ENCODE data around the gene FCRL1. TPM values are rescaled to one million over a fixed set of nuclear protein-coding genes. Genes with fewer than 3 reads are reported as not detected.

FCRL1 gene
- total RNA-seq, 4 donors from 2014 or later, result 1.2 TPM; not detected in 3

DNA sequence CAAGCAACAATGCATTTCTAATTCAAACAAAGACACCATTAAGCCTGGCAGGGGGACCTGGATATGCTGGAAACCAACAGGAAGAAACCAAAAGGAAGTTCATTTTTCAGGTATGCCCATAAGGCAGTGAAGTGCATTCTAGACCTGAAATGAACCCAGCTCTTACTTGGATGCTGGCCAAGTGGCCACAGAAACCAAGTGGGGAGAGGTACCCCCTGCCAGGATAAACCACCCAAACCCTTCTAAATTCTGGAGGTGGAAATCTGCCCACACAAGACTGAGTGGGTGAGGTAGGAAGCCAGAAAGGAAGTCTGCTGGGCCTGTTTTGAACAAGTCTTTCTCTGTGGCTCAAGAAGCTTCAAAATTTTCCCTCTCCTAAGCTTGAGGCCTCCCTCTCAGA, 19.0 kb upstream of the FCRL1 start:
- Histone ChIP-seq H3K27ac (no peak overlapping the region), H3K36me3 (no peaks in the 10 kb centered on the region), H3K4me3 (no peak overlapping the region), H3K9me3 (no peaks in the 10 kb centered on the region), H3K4me1 (no peaks in the 10 kb centered on the region), H3K27me3 (peaks cover 4% of the 10 kb centered on the region)
- no peak for TF ChIP-seq POLR2A (IDR thresholded peaks at IDR 0.05)
- TF ChIP-seq, protein P1, sequence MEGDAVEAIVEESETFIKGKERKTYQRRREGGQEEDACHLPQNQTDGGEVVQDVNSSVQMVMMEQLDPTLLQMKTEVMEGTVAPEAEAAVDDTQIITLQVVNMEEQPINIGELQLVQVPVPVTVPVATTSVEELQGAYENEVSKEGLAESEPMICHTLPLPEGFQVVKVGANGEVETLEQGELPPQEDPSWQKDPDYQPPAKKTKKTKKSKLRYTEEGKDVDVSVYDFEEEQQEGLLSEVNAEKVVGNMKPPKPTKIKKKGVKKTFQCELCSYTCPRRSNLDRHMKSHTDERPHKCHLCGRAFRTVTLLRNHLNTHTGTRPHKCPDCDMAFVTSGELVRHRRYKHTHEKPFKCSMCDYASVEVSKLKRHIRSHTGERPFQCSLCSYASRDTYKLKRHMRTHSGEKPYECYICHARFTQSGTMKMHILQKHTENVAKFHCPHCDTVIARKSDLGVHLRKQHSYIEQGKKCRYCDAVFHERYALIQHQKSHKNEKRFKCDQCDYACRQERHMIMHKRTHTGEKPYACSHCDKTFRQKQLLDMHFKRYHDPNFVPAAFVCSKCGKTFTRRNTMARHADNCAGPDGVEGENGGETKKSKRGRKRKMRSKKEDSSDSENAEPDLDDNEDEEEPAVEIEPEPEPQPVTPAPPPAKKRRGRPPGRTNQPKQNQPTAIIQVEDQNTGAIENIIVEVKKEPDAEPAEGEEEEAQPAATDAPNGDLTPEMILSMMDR (IDR thresholded peaks at IDR 0.05), result no peak
- no peak for TF ChIP-seq POLR2AphosphoS5 (IDR thresholded peaks at IDR 0.05)
- no peak for TF ChIP-seq EP300 (IDR thresholded peaks at IDR 0.05)
- no peak for ATAC-seq

DNA sequence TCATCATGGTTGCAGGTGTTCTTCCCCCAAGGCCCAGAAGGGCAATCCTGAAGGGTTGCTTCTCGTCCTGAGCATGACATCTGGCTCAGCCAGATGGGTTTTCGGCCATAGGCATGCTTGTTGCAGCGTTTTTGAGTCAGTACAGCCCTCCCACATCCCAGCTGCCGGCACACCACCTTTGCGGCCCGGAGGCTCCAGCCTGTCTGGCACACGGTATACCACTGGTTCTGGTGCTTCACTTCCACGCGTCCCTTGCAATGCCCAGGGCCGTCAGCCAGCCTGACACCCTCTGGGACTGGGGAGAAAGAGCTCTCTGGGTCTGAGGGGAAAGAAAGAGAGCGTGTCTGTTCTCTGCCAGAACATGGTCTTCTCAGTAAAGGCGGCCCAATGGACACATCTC, 14.5 kb upstream of the FCRL1 start:
- no peaks in the 10 kb centered on the region for H3K4me1 ChIP-seq
- H3K27me3 ChIP-seq, result peaks cover 4% of the 10 kb centered on the region
- WGBS, 2 donors (ENCODE audit: low coverage in 1 of 2), result 0 to 85% methylated on average over 1 to 12 of the region's 12 CpGs
- no peak for ATAC-seq
- H3K27ac ChIP-seq, result no peak overlapping the region
- H3K9me3 ChIP-seq, result no peaks in the 10 kb centered on the region
- no peak for TF ChIP-seq EP300 (IDR thresholded peaks at IDR 0.05)
- TF ChIP-seq POLR2AphosphoS5 (IDR thresholded peaks at IDR 0.05), result no peak
- no peaks in the 10 kb centered on the region for H3K36me3 ChIP-seq
- H3K4me3 ChIP-seq, result no peak overlapping the region

DNA sequence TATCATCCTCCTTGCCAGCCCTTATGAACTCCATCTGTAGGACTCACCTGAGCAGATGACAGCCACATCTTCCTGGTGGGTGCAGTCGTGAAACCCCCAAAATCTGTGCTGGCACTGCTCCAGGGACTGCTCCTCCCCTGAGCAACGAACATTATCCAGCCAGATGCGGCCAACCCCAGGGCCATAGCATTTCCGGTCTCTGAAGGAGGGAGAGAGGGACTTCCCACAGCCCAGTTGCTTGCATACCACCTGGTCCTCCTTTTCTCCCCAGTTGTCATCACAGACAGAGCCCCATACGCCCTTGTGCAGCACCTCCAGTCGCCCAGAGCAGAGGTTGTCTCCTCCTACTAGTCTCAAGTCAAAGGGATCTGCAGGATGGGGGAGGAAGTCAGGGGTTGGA, 13.2 kb upstream of the FCRL1 start:
- Histone ChIP-seq H3K9me3 (no peaks in the 10 kb centered on the region), H3K4me1 (no peaks in the 10 kb centered on the region), H3K36me3 (no peaks in the 10 kb centered on the region), H3K27ac (no peak overlapping the region), H3K27me3 (peaks cover 4% of the 10 kb centered on the region), H3K4me3 (no peak overlapping the region)
- WGBS, 2 donors (ENCODE audit: low coverage in 1 of 2), result 69% methylated on average over 6 of the region's 6 CpGs; no CpG with 5 or more reads in 1 of the 2 donors
- no peak for TF ChIP-seq EP300 (IDR thresholded peaks at IDR 0.05)
- TF ChIP-seq POLR2A (IDR thresholded peaks at IDR 0.05), result no peak
- no peak for TF ChIP-seq POLR2AphosphoS5 (IDR thresholded peaks at IDR 0.05)
- TF ChIP-seq, protein P1 (IDR thresholded peaks at IDR 0.05), result no peak
- no peak for ATAC-seq

DNA sequence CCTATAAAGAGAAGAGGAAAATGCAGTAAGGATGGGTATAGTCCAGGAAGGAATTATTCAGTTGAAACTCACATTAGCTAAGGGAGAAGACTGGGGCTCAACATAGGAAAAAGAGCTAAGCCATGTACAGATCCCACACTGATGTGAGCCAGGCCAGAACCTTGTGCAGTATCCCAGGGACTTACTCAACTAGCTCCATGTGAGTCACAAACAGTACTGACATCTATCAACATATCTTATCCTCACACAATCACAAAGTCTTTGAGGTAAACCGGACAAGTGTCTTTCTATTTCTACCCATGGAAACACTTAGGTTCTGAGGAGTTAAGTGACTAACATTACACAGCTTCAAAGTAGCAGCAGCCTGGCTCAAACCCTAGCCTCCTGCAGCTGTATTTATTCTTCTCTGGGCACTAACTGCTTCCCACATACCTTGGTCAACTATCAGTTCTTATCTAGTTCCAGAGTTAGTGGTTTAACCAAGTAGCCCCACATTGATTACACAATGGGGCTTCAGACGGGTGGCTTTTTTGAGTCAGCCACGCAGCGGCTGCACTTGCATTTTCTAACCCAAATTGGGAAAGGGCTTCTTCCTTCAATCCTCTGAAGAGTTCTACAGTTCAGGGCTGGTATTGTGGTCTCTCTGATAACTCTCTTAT, 12.2 kb upstream of the FCRL1 start:
- Histone ChIP-seq H3K4me3 (no peak overlapping the region), H3K27me3 (peaks cover 4% of the 10 kb centered on the region), H3K4me1 (no peaks in the 10 kb centered on the region), H3K27ac (no peak overlapping the region), H3K9me3 (no peaks in the 10 kb centered on the region), H3K36me3 (no peaks in the 10 kb centered on the region)
- no peak for ATAC-seq
- WGBS, 2 donors (ENCODE audit: low coverage in 1 of 2), result 42 to 89% methylated on average over 4 of the region's 4 CpGs
- TF ChIP-seq POLR2A (IDR thresholded peaks at IDR 0.05) (no peak), POLR2AphosphoS5 (IDR thresholded peaks at IDR 0.05) (no peak), EP300 (IDR thresholded peaks at IDR 0.05) (no peak)
- TF ChIP-seq, protein P1 (IDR thresholded peaks at IDR 0.05), result no peak

DNA sequence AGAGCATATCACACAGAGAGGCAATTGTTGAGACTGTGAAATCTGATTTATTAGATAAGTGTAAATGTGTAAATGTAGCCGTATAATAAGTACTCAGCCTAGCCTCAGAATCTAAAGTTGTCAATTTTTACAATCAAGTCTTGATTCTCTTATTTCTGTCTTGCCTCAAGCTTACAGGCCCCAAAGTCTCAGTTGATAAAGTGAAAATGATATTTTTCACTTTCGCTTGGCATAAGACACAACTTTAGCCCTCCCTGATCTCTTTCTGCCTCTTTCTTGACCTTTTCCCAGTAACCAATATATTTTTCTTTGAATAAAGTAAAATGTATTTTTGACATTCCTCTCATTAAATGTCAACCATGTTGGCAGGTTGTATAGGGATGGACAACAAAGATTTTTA, 11.0 kb upstream of the FCRL1 start:
- no peaks in the 10 kb centered on the region for H3K4me1 ChIP-seq
- ATAC-seq, result no peak
- H3K4me3 ChIP-seq, result no peak overlapping the region
- no peaks in the 10 kb centered on the region for H3K9me3 ChIP-seq
- H3K36me3 ChIP-seq, result no peaks in the 10 kb centered on the region
- TF ChIP-seq, protein P1 (IDR thresholded peaks at IDR 0.05), result no peak
- WGBS, 2 donors (ENCODE audit: low coverage in 1 of 2), result 51 to 62% methylated on average over 2 of the region's 2 CpGs
- no peaks in the 10 kb centered on the region for H3K27me3 ChIP-seq
- H3K27ac ChIP-seq, result no peak overlapping the region

Data from gastroesophageal sphincter (tissue), 4 donors.